ENCODE results near the gene CFAP299. TPM values are rescaled to one million over a fixed set of nuclear protein-coding genes. Genes with fewer than 3 reads are reported as not detected.

Gene CFAP299
- total and polyA plus RNA-seq, 7 donors = 1.4 TPM; not detected in 6

GRCh38 chr4:80587871-80588385 lies 252.4 kb downstream of the CFAP299 start:
- no peaks in the 10 kb centered on the region for H3K36me3 ChIP-seq
- DNase-seq = no peak
- no peaks in the 10 kb centered on the region for H3K9me3 ChIP-seq
- intact Hi-C loops (cut with DNase I) = no loop called here
- no peak overlapping the region for H3K4me3 ChIP-seq
- TF ChIP-seq POLR2AphosphoS5 (IDR thresholded peaks at IDR 0.05) = no peak
- no peak for TF ChIP-seq POLR2A (IDR thresholded peaks at IDR 0.05)
- TF ChIP-seq EP300 (IDR thresholded peaks at IDR 0.05) = no peak
- TF ChIP-seq, protein P1, sequence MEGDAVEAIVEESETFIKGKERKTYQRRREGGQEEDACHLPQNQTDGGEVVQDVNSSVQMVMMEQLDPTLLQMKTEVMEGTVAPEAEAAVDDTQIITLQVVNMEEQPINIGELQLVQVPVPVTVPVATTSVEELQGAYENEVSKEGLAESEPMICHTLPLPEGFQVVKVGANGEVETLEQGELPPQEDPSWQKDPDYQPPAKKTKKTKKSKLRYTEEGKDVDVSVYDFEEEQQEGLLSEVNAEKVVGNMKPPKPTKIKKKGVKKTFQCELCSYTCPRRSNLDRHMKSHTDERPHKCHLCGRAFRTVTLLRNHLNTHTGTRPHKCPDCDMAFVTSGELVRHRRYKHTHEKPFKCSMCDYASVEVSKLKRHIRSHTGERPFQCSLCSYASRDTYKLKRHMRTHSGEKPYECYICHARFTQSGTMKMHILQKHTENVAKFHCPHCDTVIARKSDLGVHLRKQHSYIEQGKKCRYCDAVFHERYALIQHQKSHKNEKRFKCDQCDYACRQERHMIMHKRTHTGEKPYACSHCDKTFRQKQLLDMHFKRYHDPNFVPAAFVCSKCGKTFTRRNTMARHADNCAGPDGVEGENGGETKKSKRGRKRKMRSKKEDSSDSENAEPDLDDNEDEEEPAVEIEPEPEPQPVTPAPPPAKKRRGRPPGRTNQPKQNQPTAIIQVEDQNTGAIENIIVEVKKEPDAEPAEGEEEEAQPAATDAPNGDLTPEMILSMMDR (IDR thresholded peaks at IDR 0.05) = no peak
- no peaks in the 10 kb centered on the region for H3K4me1 ChIP-seq
- 50 to 88% methylated on average over 2 of the region's 2 CpGs for WGBS, 2 donors
- H3K27me3 ChIP-seq = no peaks in the 10 kb centered on the region
- no peak overlapping the region for H3K27ac ChIP-seq

- Histone ChIP-seq H3K4me3 (no peak overlapping the region), H3K4me1 (no peaks in the 10 kb centered on the region), H3K27ac (no peak overlapping the region), H3K36me3 (no peaks in the 10 kb centered on the region), H3K9me3 (no peaks in the 10 kb centered on the region), H3K27me3 (no peaks in the 10 kb centered on the region)
- intact Hi-C loops (cut with DNase I) = no loop called here
- TF ChIP-seq POLR2AphosphoS5 (IDR thresholded peaks at IDR 0.05) = no peak
- TF ChIP-seq POLR2A (IDR thresholded peaks at IDR 0.05) = no peak
- TF ChIP-seq, protein P1 (IDR thresholded peaks at IDR 0.05) = no peak
- no peak for TF ChIP-seq EP300 (IDR thresholded peaks at IDR 0.05)
- 35 to 60% methylated on average over 2 of the region's 2 CpGs for WGBS, 2 donors
- DNase-seq = no peak
Measured at GRCh38 chr4:80592950-80593349, 257.4 kb downstream of the CFAP299 start.

DNA sequence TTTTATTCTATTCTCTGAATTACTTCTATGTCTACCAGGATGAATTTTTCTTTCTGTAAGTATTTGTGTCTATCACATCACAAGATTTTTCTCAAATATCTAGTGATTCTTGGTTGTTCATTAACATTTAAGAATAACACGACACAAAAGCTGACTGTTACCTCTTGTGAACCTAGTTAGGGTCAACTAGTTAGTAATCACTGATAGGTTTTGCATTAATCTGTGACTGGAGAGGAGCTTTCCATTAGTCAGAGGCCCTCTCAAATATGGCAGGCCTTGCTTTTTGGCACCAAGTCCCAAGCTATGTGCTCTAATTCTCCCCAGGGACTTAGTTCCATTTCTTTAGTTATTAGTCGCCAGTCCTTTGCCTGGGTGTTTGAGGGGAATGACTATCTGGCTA lies 259.2 kb downstream of the CFAP299 start:
- WGBS, 2 donors = 91% methylated on average over 2 of the region's 2 CpGs
- intact Hi-C loops (cut with DNase I) = no loop called here
- no peak for DNase-seq
- H3K9me3 ChIP-seq = no peaks in the 10 kb centered on the region
- no peak overlapping the region for H3K4me3 ChIP-seq
- no peak overlapping the region for H3K27ac ChIP-seq
- no peaks in the 10 kb centered on the region for H3K4me1 ChIP-seq
- TF ChIP-seq, protein P1 (IDR thresholded peaks at IDR 0.05) = no peak
- no peaks in the 10 kb centered on the region for H3K27me3 ChIP-seq
- no peaks in the 10 kb centered on the region for H3K36me3 ChIP-seq

GRCh38 chr4:80608281-80608980 lies 272.9 kb downstream of the CFAP299 start:
- H3K9me3 ChIP-seq = no peaks in the 10 kb centered on the region
- peaks cover 0 to 37% (median 16%) of the 10 kb centered on the region in 4 donors for H3K4me1 ChIP-seq
- peak in 1 of 4 donors; percentile 16 for TF ChIP-seq EP300 (IDR thresholded peaks at IDR 0.05)
- no peak for TF ChIP-seq POLR2A (IDR thresholded peaks at IDR 0.05)
- TF ChIP-seq, protein P1 (IDR thresholded peaks at IDR 0.05) = no peak
- TF ChIP-seq POLR2AphosphoS5 (IDR thresholded peaks at IDR 0.05) = peak; percentile 41 to 80 (median 60)
- intact Hi-C loops (cut with DNase I) = loop anchor here (10.0 kb wide), 2 partner anchors 106 to 426 kb away; partner anchors contain the start of gene BMP3
- no peaks in the 10 kb centered on the region for H3K27me3 ChIP-seq
- no peaks in the 10 kb centered on the region for H3K36me3 ChIP-seq
- DNase-seq = no peak
- no peak overlapping the region for H3K4me3 ChIP-seq
- peak overlapping the region in 3 of 4 donors; percentile 36 to 65 (median 46) for H3K27ac ChIP-seq
- 70 to 79% methylated on average over 3 of the region's 3 CpGs for WGBS, 2 donors
